HG02840 (cell line): Measurements from ENCODE around the gene MSRB3.
"Not testable (repeated sequence)": the region's sequence is repeated elsewhere in the genome, so short reads cannot be mapped to it uniquely, and the experiment has no call there.

Experiments used
- ATAC-seq: cut with Tn5 transposase; IDR thresholded peaks from one replicate; pipeline ENCODE4 v1.9.1; 2021; ENCODE audit warnings: mild to moderate bottlenecking, moderate library complexity, moderate number of reproducible peaks; ENCODE audit not compliant: unreplicated experiment, low FRiP score

Gene MSRB3

GRCh38 chr12:65444996-65445395 is 166.5 kb downstream of the MSRB3 start:
- no peak for ATAC-seq

- ATAC-seq = no peak
Observed at GRCh38 chr12:65446901-65447300, 168.4 kb downstream of the MSRB3 start.

DNA sequence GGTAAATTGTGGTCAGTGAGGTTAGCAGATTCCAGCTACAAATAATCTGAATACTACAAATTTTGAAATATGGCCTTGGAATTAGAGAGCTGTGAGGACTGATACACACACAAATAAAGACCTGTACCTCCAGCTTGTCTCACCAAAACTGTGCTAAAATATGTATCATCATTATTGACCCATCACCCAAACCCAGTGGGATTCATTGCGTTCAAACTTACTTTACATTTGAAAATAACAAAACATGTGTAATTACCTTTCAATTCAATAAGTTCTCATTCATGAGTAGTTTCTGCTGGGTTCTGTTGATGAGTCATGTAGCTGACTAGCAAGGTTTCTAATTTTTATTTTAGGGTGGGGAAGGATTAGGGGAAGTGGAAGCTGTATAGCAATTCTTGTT is 170.9 kb downstream of the MSRB3 start:
- ATAC-seq = no peak

DNA sequence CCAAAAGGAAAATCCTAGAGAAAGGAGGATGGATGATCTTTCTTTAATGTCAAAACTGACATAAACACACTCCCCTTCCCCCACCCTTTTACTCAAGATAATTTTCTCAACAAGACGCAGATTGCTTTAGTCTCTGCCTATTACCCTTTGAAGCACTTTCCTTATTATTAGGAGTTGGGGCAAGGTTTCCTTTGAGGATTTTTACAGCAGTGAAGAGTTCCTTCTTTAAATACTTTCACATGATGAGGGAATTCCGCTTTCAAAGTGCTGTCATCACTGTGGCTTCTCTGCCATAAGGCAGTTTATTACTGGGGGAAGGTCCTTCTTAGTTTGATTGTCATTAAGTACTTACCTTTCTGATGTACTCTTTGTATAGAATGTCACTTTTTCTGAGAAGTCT is 172.1 kb downstream of the MSRB3 start:
- no peak for ATAC-seq

GRCh38 chr12:65454115-65454787 is 175.8 kb downstream of the MSRB3 start:
- no peak for ATAC-seq

DNA sequence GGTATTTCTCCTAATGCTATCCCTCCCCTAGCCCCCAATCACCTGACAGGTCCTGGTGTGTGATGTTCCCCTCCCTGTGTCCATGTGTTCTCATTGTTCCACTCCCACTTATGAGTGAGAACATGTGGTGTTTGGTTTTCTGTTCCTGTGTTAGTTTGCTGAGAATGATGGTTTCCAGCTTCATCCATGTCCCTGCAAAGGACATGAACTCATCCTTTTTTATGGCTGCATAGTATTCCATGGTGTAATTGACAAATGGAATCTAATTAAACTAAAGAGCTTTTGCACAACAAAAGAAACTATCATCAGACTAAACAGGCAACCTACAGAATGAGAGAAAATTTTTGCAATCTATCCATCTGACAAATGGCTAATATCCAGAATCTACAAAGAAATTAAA is 178.9 kb downstream of the MSRB3 start:
- ATAC-seq = not testable (repeated sequence)

GRCh38 chr12:65458718-65459117 is 180.2 kb downstream of the MSRB3 start:
- ATAC-seq = no peak

GRCh38 chr12:65459545-65459944 is 181.1 kb downstream of the MSRB3 start:
- no peak for ATAC-seq

- ATAC-seq = no peak
Observed at GRCh38 chr12:65460063-65460462, 181.6 kb downstream of the MSRB3 start.

DNA sequence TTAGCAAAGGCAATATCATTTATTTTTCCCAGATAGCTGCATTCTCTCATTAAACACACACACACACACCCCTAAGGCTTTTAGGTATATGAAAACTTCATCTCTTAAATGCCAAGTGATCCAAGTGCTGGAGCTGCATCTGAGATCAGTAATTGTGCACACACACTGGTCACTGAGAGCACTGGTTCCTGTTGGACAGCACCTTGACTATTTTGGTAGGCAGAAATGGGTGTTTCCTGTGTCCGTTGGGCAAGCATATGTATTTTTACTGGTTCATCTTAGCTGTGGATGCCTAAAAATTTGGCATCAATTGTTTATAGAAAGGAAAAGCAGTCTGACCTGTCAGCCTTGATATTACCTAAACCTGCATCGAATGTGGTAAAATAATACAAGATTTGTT is 182.5 kb downstream of the MSRB3 start:
- no peak for ATAC-seq

DNA sequence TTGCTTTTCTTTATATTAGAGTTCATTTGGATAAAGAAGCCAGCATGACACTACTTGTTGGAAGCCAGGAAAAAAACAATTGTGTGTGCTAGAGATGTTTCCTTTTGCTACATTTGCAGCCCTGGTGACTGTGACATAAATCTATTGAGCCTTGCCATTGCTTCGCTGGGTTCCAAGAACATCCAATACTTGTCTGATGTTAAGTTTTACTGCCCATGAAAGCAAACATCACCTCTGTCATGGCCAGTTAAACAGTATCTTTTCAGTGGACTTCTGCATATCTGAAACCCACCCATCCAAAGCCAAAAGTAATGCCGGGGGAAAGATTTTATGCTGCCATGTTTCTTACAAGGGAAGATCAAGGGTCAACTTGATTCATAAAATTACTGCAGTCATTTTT is 184.0 kb downstream of the MSRB3 start:
- no peak for ATAC-seq

GRCh38 chr12:65463082-65463481 is 184.6 kb downstream of the MSRB3 start:
- no peak for ATAC-seq

DNA sequence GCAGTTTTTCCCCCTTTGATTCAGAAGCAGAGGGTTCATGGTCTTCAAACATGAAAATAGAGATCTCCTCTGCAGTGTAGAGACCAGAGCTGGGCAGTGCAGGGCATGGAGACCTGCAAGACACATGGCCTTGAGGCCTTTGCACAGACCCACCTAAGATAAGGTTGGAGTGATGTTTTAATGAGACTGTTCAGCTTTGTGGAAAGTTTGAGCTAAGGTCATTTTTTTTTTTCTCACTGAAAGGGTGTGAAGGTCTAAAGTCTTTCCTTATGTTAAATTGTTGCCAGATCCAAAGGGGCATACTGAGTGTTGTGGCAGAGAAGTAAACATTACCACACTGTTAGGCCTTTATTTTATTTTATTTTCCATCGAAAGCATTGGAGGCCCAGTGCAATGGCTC is 185.1 kb downstream of the MSRB3 start:
- no peak for ATAC-seq

GRCh38 chr12:65464930-65465329 is 186.4 kb downstream of the MSRB3 start:
- ATAC-seq = no peak

GRCh38 chr12:65465766-65466547 is 187.5 kb downstream of the MSRB3 start:
- no peak for ATAC-seq

DNA sequence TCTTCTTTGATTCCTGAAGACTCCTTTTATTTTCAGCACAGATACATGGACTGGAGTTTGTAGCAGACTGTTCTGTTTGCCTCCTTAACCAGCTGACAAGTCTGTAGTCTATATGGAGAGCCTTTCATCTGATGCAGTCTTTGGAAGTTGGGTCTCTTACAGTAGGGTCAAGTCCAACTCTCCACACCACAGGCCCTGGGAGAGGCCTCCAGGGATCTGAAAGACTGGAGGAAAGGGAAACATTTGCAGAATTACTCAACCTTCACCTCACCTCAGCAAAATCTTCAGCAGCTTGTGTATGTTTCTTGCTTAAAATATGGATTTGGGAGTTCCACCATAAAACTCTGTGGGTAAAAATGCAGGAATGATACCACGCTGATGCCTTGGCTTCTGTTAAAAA is 188.4 kb downstream of the MSRB3 start:
- ATAC-seq = no peak

GRCh38 chr12:65470256-65470655 is 191.8 kb downstream of the MSRB3 start:
- ATAC-seq = no peak

GRCh38 chr12:65472079-65472478 is 193.6 kb downstream of the MSRB3 start:
- ATAC-seq = no peak

DNA sequence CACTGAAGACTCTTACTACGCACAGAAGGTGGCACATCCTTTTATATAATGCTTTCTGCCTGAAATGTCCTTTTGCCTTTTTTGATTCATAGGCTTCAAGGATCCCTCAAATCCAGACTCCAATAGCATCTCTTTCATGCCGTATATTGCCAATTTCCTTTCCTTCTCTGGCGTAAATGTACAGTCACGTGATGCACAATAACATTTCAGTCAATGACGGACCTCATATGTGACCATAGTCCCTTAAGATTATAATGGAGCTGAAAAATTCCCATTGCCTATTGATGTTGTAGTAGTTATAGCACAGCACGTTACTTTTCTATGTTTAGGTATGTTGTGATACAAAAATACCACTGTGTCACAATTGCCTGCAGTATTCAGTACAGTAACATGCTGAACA is 196.3 kb downstream of the MSRB3 start:
- ATAC-seq = no peak

GRCh38 chr12:65477721-65478120 is 199.2 kb downstream of the MSRB3 start:
- ATAC-seq = no peak

DNA sequence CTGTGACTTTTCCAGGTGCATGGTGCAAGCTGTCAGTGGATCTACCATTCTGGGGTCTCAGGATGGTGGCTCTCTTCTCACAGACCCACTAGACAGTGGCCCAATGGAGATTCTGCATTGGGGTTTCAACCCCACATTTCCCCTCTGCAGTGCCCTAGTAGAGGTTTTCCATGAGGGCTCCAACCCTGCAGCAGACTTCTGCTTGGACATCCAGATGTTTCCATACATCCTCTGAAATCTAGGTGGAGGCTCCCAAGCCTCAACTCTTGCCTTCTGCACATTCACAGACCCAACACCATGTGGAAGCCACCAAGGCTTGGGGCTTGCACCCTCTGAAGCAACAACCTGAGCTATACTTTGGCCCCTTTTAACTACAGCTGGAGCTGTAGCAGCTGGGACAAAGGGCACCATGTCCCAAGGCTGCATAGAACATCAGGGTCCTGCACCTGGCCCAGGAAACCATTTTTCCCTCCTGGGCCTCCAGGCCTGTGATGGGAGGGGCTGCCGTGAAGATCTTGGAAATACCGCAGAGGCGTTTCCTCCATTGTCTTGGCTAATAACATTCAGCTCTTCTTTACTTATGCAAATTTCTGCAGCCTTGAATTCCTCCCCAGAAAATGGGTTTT is 205.5 kb downstream of the MSRB3 start:
- ATAC-seq = not testable (repeated sequence)

GRCh38 chr12:65488197-65488596 is 209.7 kb downstream of the MSRB3 start:
- ATAC-seq = no peak
